T-helper 1 cell treated with Interleukin-12 subunit alpha and Interleukin-12 subunit beta and Interleukin-4 antibody, amounts not matched to agents 30 μg/mL and 1 μg/mL, for 36 hours (primary cell): ENCODE measurements around the gene SYCP2L.
"Not testable (repeated sequence)": the region's sequence is repeated elsewhere in the genome, so short reads cannot be mapped to it uniquely, and the experiment has no call there.

Experiments used
- H3K27ac Mint-ChIP-seq: one replicate; pipeline ENCODE4 v1.8.0; 2021; ENCODE audit warnings: mild to moderate bottlenecking, mixed read lengths
- H3K27me3 Mint-ChIP-seq: one replicate; pipeline ENCODE4 v1.8.0; 2021; ENCODE audit warnings: low read depth, mixed read lengths
- H3K36me3 Mint-ChIP-seq: one replicate; pipeline ENCODE4 v1.8.0; 2021; ENCODE audit warnings: low read depth, mixed read lengths
- H3K4me1 Mint-ChIP-seq: one replicate; pipeline ENCODE4 v1.8.0; 2021; ENCODE audit warnings: low read depth, mixed read lengths
- H3K4me3 Mint-ChIP-seq: one replicate; pipeline ENCODE4 v1.8.0; 2021; ENCODE audit warnings: mild to moderate bottlenecking, moderate library complexity, mixed read lengths
- H3K9me3 Mint-ChIP-seq: one replicate; pipeline ENCODE4 v1.8.0; 2021; ENCODE audit warnings: mixed read lengths

SYCP2L gene

GRCh38 chr6:10891960-10892359, 5.1 kb downstream of the SYCP2L start:
- Mint-ChIP-seq H3K9me3 (peaks cover 4% of the 10 kb centered on the region), H3K36me3 (peaks cover 3% of the 10 kb centered on the region), H3K4me3 (no peak overlapping the region), H3K4me1 (no peaks in the 10 kb centered on the region), H3K27ac (no peak overlapping the region), H3K27me3 (peaks cover 39% of the 10 kb centered on the region)

- no peaks in the 10 kb centered on the region for H3K9me3 Mint-ChIP-seq
- H3K36me3 Mint-ChIP-seq, result no peaks in the 10 kb centered on the region
- H3K4me3 Mint-ChIP-seq, result no peak overlapping the region
- no peaks in the 10 kb centered on the region for H3K4me1 Mint-ChIP-seq
- H3K27me3 Mint-ChIP-seq, result peaks cover 11% of the 10 kb centered on the region
- H3K27ac Mint-ChIP-seq, result no peak overlapping the region
These were observed 8.1 kb downstream of the SYCP2L start for GRCh38 chr6:10894958-10895357.

GRCh38 chr6:10896691-10897090, 9.8 kb downstream of the SYCP2L start:
- Mint-ChIP-seq H3K27ac (no peak overlapping the region), H3K36me3 (no peaks in the 10 kb centered on the region), H3K9me3 (peaks cover 4% of the 10 kb centered on the region)

GRCh38 chr6:10901770-10902169, 14.9 kb downstream of the SYCP2L start:
- H3K9me3 Mint-ChIP-seq, result peaks cover 4% of the 10 kb centered on the region
- peaks cover 4% of the 10 kb centered on the region for H3K4me1 Mint-ChIP-seq
- H3K36me3 Mint-ChIP-seq, result no peaks in the 10 kb centered on the region
- H3K27ac Mint-ChIP-seq, result no peak overlapping the region
- H3K4me3 Mint-ChIP-seq, result no peak overlapping the region
- H3K27me3 Mint-ChIP-seq, result no peaks in the 10 kb centered on the region

More at GRCh38 chr6:10896691-10897090, 9.8 kb downstream of the SYCP2L start:
- Mint-ChIP-seq H3K4me1 (no peaks in the 10 kb centered on the region), H3K27me3 (peaks cover 4% of the 10 kb centered on the region), H3K4me3 (no peak overlapping the region)

- H3K27ac Mint-ChIP-seq, result no peak overlapping the region
- no peaks in the 10 kb centered on the region for H3K36me3 Mint-ChIP-seq
- H3K4me3 Mint-ChIP-seq, result no peak overlapping the region
- H3K4me1 Mint-ChIP-seq, result peaks cover 4% of the 10 kb centered on the region
- H3K27me3 Mint-ChIP-seq, result peaks cover 3% of the 10 kb centered on the region
- H3K9me3 Mint-ChIP-seq, result peaks cover 4% of the 10 kb centered on the region
These were observed 17.2 kb downstream of the SYCP2L start for GRCh38 chr6:10904015-10904414.

GRCh38 chr6:10908228-10908627, 21.4 kb downstream of the SYCP2L start:
- H3K36me3 Mint-ChIP-seq, result no peaks in the 10 kb centered on the region
- H3K4me3 Mint-ChIP-seq, result no peak overlapping the region
- H3K27me3 Mint-ChIP-seq, result peaks cover 3% of the 10 kb centered on the region
- no peak overlapping the region for H3K27ac Mint-ChIP-seq
- no peaks in the 10 kb centered on the region for H3K4me1 Mint-ChIP-seq
- no peaks in the 10 kb centered on the region for H3K9me3 Mint-ChIP-seq

- not testable (repeated sequence) for H3K27me3 Mint-ChIP-seq, H3K4me1 Mint-ChIP-seq, H3K4me3 Mint-ChIP-seq, H3K9me3 Mint-ChIP-seq, H3K27ac Mint-ChIP-seq, H3K36me3 Mint-ChIP-seq
These were observed 32.7 kb downstream of the SYCP2L start for GRCh38 chr6:10919520-10919919.

- Mint-ChIP-seq H3K9me3 (peaks cover 3% of the 10 kb centered on the region), H3K4me3 (no peak overlapping the region), H3K27me3 (peaks cover 6% of the 10 kb centered on the region), H3K36me3 (no peaks in the 10 kb centered on the region), H3K27ac (no peak overlapping the region), H3K4me1 (no peaks in the 10 kb centered on the region)
These were observed 46.3 kb downstream of the SYCP2L start for GRCh38 chr6:10933126-10933525.

GRCh38 chr6:10939840-10940239, 53.0 kb downstream of the SYCP2L start:
- Mint-ChIP-seq H3K4me1 (no peaks in the 10 kb centered on the region), H3K27me3 (peaks cover 6% of the 10 kb centered on the region), H3K27ac (no peak overlapping the region), H3K36me3 (no peaks in the 10 kb centered on the region), H3K4me3 (no peak overlapping the region), H3K9me3 (no peaks in the 10 kb centered on the region)

GRCh38 chr6:10945845-10946244, 59.0 kb downstream of the SYCP2L start:
- no peak overlapping the region for H3K4me3 Mint-ChIP-seq
- no peaks in the 10 kb centered on the region for H3K36me3 Mint-ChIP-seq
- H3K27ac Mint-ChIP-seq, result no peak overlapping the region
- no peaks in the 10 kb centered on the region for H3K4me1 Mint-ChIP-seq
- no peaks in the 10 kb centered on the region for H3K9me3 Mint-ChIP-seq
- H3K27me3 Mint-ChIP-seq, result peaks cover 29% of the 10 kb centered on the region

- Mint-ChIP-seq H3K4me3 (no peak overlapping the region), H3K9me3 (no peaks in the 10 kb centered on the region), H3K4me1 (no peaks in the 10 kb centered on the region), H3K36me3 (no peaks in the 10 kb centered on the region), H3K27me3 (peaks cover 29% of the 10 kb centered on the region), H3K27ac (no peak overlapping the region)
These were observed 61.1 kb downstream of the SYCP2L start for GRCh38 chr6:10947966-10948365.

GRCh38 chr6:10949579-10950490, 63.0 kb downstream of the SYCP2L start:
- H3K27ac Mint-ChIP-seq, result no peak overlapping the region

GRCh38 chr6:10951675-10952282, 64.9 kb downstream of the SYCP2L start:
- no peak overlapping the region for H3K27ac Mint-ChIP-seq
- no peak overlapping the region for H3K4me3 Mint-ChIP-seq
- H3K4me1 Mint-ChIP-seq, result no peaks in the 10 kb centered on the region
- H3K9me3 Mint-ChIP-seq, result no peaks in the 10 kb centered on the region
- H3K36me3 Mint-ChIP-seq, result no peaks in the 10 kb centered on the region
- peaks cover 33% of the 10 kb centered on the region for H3K27me3 Mint-ChIP-seq

More at GRCh38 chr6:10949579-10950490, 63.0 kb downstream of the SYCP2L start:
- Mint-ChIP-seq H3K4me1 (no peaks in the 10 kb centered on the region), H3K4me3 (no peak overlapping the region), H3K27me3 (peaks cover 39% of the 10 kb centered on the region), H3K9me3 (no peaks in the 10 kb centered on the region), H3K36me3 (no peaks in the 10 kb centered on the region)

- no peaks in the 10 kb centered on the region for H3K4me1 Mint-ChIP-seq
- no peak overlapping the region for H3K4me3 Mint-ChIP-seq
- H3K36me3 Mint-ChIP-seq, result no peaks in the 10 kb centered on the region
- no peak overlapping the region for H3K27ac Mint-ChIP-seq
- H3K27me3 Mint-ChIP-seq, result peaks cover 19% of the 10 kb centered on the region
- H3K9me3 Mint-ChIP-seq, result no peaks in the 10 kb centered on the region
These were observed 67.7 kb downstream of the SYCP2L start for GRCh38 chr6:10954590-10955010.

- Mint-ChIP-seq H3K27me3 (peaks cover 10% of the 10 kb centered on the region), H3K27ac (no peak overlapping the region), H3K9me3 (no peaks in the 10 kb centered on the region), H3K4me1 (no peaks in the 10 kb centered on the region), H3K36me3 (no peaks in the 10 kb centered on the region), H3K4me3 (no peak overlapping the region)
These were observed 69.9 kb downstream of the SYCP2L start for GRCh38 chr6:10956776-10957175.
